ENCODE results near the gene CDC25B.

CDC25B gene

GRCh38 chr20:3846378-3846739 lies 50.2 kb downstream of the CDC25B start:
- Histone ChIP-seq H3K27ac (peak overlapping the region; percentile 95), H3K36me3 (no peaks in the 10 kb centered on the region), H3K4me1 (peaks cover 0 to 32% (median 18%) of the 10 kb centered on the region in 4 donors), H3K4me3 (peak overlapping the region; percentile 77 to 82), H3K27me3 (no peaks in the 10 kb centered on the region), H3K9me3 (no peaks in the 10 kb centered on the region)
- intact Hi-C loops (cut with DNase I; ENCODE audit: low total_unique reads), result loop anchor here (10.0 kb wide), 1 partner anchor 172 kb away; no protein-coding TSS in a partner anchor
- no peak for TF ChIP-seq CTCF (IDR thresholded peaks at IDR 0.05)
- DNase-seq, result no peak

GRCh38 chr20:3846740-3847428 lies 50.8 kb downstream of the CDC25B start, which contains the start of gene MAVS:
Gene MAVS (plus strand): TSS chr20:3846834. CDS start chr20:3854625, 7,791 bp downstream.
- intact Hi-C loops (cut with DNase I; ENCODE audit: low total_unique reads), result loop anchor here (10.0 kb wide), 1 partner anchor 172 kb away; no protein-coding TSS in a partner anchor
- TF ChIP-seq CTCF (IDR thresholded peaks at IDR 0.05), result peak in 1 of 2 experiments; percentile 5
- Histone ChIP-seq H3K36me3 (no peaks in the 10 kb centered on the region), H3K9me3 (no peaks in the 10 kb centered on the region), H3K27me3 (no peaks in the 10 kb centered on the region), H3K27ac (peak within 1 kb of the TSS; percentile 95), H3K4me1 (peaks cover 0 to 32% (median 18%) of the 10 kb centered on the region in 4 donors), H3K4me3 (peak within 1 kb of the TSS; percentile 77 to 82)
- peak; percentile 86 to 95 for DNase-seq

GRCh38 chr20:3847429-3847940 lies 51.4 kb downstream of the CDC25B start:
- Histone ChIP-seq H3K4me1 (peaks cover 0 to 32% (median 18%) of the 10 kb centered on the region in 4 donors), H3K9me3 (no peaks in the 10 kb centered on the region), H3K36me3 (no peaks in the 10 kb centered on the region), H3K27ac (peak overlapping the region; percentile 95), H3K4me3 (peak overlapping the region; percentile 77 to 82), H3K27me3 (no peaks in the 10 kb centered on the region)
- no peak for TF ChIP-seq CTCF (IDR thresholded peaks at IDR 0.05)
- intact Hi-C loops (cut with DNase I; ENCODE audit: low total_unique reads), result loop anchor here (10.0 kb wide), 1 partner anchor 173 kb away; no protein-coding TSS in a partner anchor
- no peak for DNase-seq

- Histone ChIP-seq H3K9me3 (no peaks in the 10 kb centered on the region), H3K27me3 (no peaks in the 10 kb centered on the region), H3K4me1 (peaks cover 0 to 32% (median 18%) of the 10 kb centered on the region in 4 donors), H3K27ac (no peak overlapping the region), H3K4me3 (no peak overlapping the region), H3K36me3 (no peaks in the 10 kb centered on the region)
- no peak for DNase-seq
- no peak for TF ChIP-seq CTCF (IDR thresholded peaks at IDR 0.05)
- intact Hi-C loops (cut with DNase I; ENCODE audit: low total_unique reads), result loop anchor here (10.0 kb wide), 1 partner anchor 174 kb away; no protein-coding TSS in a partner anchor
Measured at GRCh38 chr20:3848565-3848964, 52.5 kb downstream of the CDC25B start.

- H3K27me3 ChIP-seq, result no peaks in the 10 kb centered on the region
Measured at GRCh38 chr20:3854462-3854871, 58.4 kb downstream of the CDC25B start.

More at GRCh38 chr20:3854462-3854871, 58.4 kb downstream of the CDC25B start:
- peaks cover 0 to 7% (median under 1%) of the 10 kb centered on the region in 4 donors for H3K4me1 ChIP-seq
- DNase-seq, result no peak
- no peaks in the 10 kb centered on the region for H3K9me3 ChIP-seq
- intact Hi-C loops (cut with DNase I; ENCODE audit: low total_unique reads), result loop anchor here (10.0 kb wide), 1 partner anchor 70 kb away; the partner anchor contains the start of genes CENPB and SPEF1
- H3K4me3 ChIP-seq, result no peak overlapping the region
- no peak for TF ChIP-seq CTCF (IDR thresholded peaks at IDR 0.05)
- no peak overlapping the region for H3K27ac ChIP-seq
- peaks cover 39 to 51% (median 46%) of the 10 kb centered on the region in 3 donors for H3K36me3 ChIP-seq

Data from tibial artery (tissue), 4 donors.